Measurements from ENCODE around the gene DOCK4. TPM values are rescaled to one million over a fixed set of nuclear protein-coding genes. Genes with fewer than 3 reads are reported as not detected.

The DOCK4 gene
- total RNA-seq, 1 experiment from 2014 or later = 3.4 TPM

DNA sequence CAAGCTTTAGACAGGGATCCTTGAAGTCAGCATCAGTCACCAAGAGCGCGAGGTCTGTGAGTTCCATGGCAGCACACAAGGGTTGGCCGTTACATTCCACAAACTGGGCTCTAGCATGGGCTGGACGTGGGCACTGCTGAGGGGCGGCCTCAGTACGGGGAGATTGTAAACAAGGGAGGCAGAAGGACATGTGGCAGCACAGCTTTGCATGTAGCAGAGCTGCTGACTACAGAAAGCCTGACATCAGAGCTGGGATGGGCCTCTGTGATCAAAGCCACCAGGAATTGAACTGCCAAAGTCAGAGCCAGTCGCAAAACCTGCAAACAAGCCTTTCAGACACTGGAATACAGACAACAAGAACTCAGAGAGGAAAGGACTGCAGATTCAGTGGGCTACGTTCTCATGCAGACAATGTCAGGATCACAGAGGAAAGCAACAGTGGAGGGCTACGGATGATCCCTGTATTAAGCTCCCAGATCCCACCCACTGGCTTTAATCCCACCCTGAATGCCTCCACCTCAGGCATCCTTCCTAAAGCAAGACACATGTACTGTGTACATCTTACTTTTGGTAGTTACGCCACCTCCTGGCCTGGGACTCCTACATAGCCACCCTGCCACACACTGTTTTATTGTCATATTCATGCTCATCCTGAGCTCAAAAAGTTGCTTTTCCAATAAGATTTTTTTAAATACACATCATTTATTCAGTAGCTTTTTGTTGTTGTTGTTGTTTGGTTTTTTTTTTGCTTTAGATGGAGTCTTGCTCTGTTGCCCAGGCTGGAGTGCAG is 352.8 kb downstream of the DOCK4 start:
- no peaks in the 10 kb centered on the region for H3K27me3 Mint-ChIP-seq (ENCODE audit: unreplicated experiment)
- TF ChIP-seq, protein P1, sequence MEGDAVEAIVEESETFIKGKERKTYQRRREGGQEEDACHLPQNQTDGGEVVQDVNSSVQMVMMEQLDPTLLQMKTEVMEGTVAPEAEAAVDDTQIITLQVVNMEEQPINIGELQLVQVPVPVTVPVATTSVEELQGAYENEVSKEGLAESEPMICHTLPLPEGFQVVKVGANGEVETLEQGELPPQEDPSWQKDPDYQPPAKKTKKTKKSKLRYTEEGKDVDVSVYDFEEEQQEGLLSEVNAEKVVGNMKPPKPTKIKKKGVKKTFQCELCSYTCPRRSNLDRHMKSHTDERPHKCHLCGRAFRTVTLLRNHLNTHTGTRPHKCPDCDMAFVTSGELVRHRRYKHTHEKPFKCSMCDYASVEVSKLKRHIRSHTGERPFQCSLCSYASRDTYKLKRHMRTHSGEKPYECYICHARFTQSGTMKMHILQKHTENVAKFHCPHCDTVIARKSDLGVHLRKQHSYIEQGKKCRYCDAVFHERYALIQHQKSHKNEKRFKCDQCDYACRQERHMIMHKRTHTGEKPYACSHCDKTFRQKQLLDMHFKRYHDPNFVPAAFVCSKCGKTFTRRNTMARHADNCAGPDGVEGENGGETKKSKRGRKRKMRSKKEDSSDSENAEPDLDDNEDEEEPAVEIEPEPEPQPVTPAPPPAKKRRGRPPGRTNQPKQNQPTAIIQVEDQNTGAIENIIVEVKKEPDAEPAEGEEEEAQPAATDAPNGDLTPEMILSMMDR (IDR thresholded peaks at IDR 0.05; ENCODE audit: unreplicated experiment) = no peak
- H3K27ac Mint-ChIP-seq (ENCODE audit: unreplicated experiment) = no peak overlapping the region
- H3K4me3 Mint-ChIP-seq (ENCODE audit: low read depth, unreplicated experiment) = no peak overlapping the region
- no peaks in the 10 kb centered on the region for H3K36me3 Mint-ChIP-seq (ENCODE audit: insufficient read depth, unreplicated experiment)
- no TSS peak for BruUV-seq (replicated peaks)
- H3K4me1 Mint-ChIP-seq (ENCODE audit: low read depth, unreplicated experiment) = peaks cover 14% of the 10 kb centered on the region
- DNase-seq = no peak
- CTCF ChIA-PET = interaction anchor here (1.2 kb wide), 1 partner anchor 112 kb away, joined by 3 read pairs; no protein-coding TSS in a partner anchor
- peaks cover 5% of the 10 kb centered on the region for H3K9me3 Mint-ChIP-seq (ENCODE audit: low read depth, unreplicated experiment)
- intact Hi-C loops (cut with micrococcal nuclease; ENCODE audit: unreplicated experiment) = no loop called here

DNA sequence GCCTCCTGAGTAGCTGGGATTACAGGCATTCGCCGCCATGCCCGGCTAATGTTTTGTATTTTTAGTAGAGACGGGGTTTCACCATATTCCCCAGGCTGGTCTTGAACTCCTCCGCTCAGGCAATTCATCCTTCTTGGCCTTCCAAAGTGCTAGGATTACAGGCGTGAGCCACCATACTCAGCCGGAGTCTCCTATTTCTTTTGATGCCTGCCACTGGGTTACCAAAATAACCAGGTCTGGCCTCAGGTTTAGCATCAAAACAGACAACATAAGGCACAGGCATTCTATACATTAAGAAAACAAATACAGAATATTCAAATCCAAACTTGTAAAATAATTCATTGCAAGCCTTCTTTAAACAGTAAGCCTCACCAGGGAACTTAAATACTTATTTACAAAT is 354.1 kb downstream of the DOCK4 start:
- no TSS peak for BruUV-seq (replicated peaks)
- Mint-ChIP-seq H3K36me3 (ENCODE audit: insufficient read depth, unreplicated experiment) (no peaks in the 10 kb centered on the region), H3K9me3 (ENCODE audit: low read depth, unreplicated experiment) (peaks cover 5% of the 10 kb centered on the region), H3K27me3 (ENCODE audit: unreplicated experiment) (no peaks in the 10 kb centered on the region), H3K4me3 (ENCODE audit: low read depth, unreplicated experiment) (no peak overlapping the region), H3K4me1 (ENCODE audit: low read depth, unreplicated experiment) (peaks cover 14% of the 10 kb centered on the region), H3K27ac (ENCODE audit: unreplicated experiment) (no peak overlapping the region)
- TF ChIP-seq, protein P1 (IDR thresholded peaks at IDR 0.05; ENCODE audit: unreplicated experiment) = no peak
- intact Hi-C loops (cut with micrococcal nuclease; ENCODE audit: unreplicated experiment) = no loop called here
- no peak for DNase-seq
- CTCF ChIA-PET = interaction anchor here (0.7 kb wide), 1 partner anchor 18 kb away, joined by 8 read pairs; no protein-coding TSS in a partner anchor

- intact Hi-C loops (cut with micrococcal nuclease; ENCODE audit: unreplicated experiment) = no loop called here
- TF ChIP-seq, protein P1 (IDR thresholded peaks at IDR 0.05; ENCODE audit: unreplicated experiment) = no peak
- H3K36me3 Mint-ChIP-seq (ENCODE audit: insufficient read depth, unreplicated experiment) = no peaks in the 10 kb centered on the region
Measured at GRCh38 chr7:111846898-111847297, 359.3 kb downstream of the DOCK4 start.

DNA sequence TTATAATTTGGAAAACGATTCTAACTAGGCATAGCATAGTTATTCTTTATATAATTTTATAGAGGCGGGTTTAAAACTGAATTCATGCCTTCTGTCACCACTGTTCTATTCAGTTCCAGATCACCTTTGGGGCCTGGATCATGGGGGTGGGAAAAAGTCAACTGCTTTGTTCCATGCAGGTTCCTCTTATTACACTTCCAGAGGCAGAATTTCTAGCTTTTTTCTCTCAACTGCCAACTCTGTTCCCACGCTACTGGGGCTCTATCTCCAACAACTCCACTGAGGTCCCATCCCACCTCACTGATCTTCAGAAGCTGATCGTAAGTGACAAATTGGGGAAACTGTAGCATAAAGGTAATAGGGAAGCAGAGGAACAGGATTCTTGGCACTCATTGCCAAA is 360.3 kb downstream of the DOCK4 start:
- DNase-seq = no peak
- no peaks in the 10 kb centered on the region for H3K27me3 Mint-ChIP-seq (ENCODE audit: unreplicated experiment)
- H3K36me3 Mint-ChIP-seq (ENCODE audit: insufficient read depth, unreplicated experiment) = no peaks in the 10 kb centered on the region
- no peaks in the 10 kb centered on the region for H3K4me1 Mint-ChIP-seq (ENCODE audit: low read depth, unreplicated experiment)
- intact Hi-C loops (cut with micrococcal nuclease; ENCODE audit: unreplicated experiment) = no loop called here
- CTCF ChIA-PET = no interaction called here
- H3K9me3 Mint-ChIP-seq (ENCODE audit: low read depth, unreplicated experiment) = peaks cover 5% of the 10 kb centered on the region
- no TSS peak for BruUV-seq (replicated peaks)
- TF ChIP-seq, protein P1 (IDR thresholded peaks at IDR 0.05; ENCODE audit: unreplicated experiment) = no peak
- H3K27ac Mint-ChIP-seq (ENCODE audit: unreplicated experiment) = no peak overlapping the region
- no peak overlapping the region for H3K4me3 Mint-ChIP-seq (ENCODE audit: low read depth, unreplicated experiment)

More at GRCh38 chr7:111846898-111847297, 359.3 kb downstream of the DOCK4 start:
- no peak for DNase-seq
- Mint-ChIP-seq H3K4me3 (ENCODE audit: low read depth, unreplicated experiment) (no peak overlapping the region), H3K27me3 (ENCODE audit: unreplicated experiment) (no peaks in the 10 kb centered on the region), H3K9me3 (ENCODE audit: low read depth, unreplicated experiment) (peaks cover 5% of the 10 kb centered on the region), H3K27ac (ENCODE audit: unreplicated experiment) (no peak overlapping the region), H3K4me1 (ENCODE audit: low read depth, unreplicated experiment) (no peaks in the 10 kb centered on the region)
- BruUV-seq (replicated peaks) = no TSS peak
- CTCF ChIA-PET = interaction anchor here (0.5 kb wide), 1 partner anchor 359 kb away, joined by 3 read pairs; the partner anchor contains the start of gene DOCK4

Data from Calu3 (cell line).